Measurements from ENCODE around the gene MYADM. TPM values are rescaled to one million over a fixed set of nuclear protein-coding genes. Genes with fewer than 3 reads are reported as not detected.
A peak's percentile ranks its signal among the peaks of the same experiment; 100 is the strongest.

Gene MYADM
- polyA plus RNA-seq, 1 of the 3 experiments (the other 2 are of a cell fraction), result 38.7 TPM

DNA sequence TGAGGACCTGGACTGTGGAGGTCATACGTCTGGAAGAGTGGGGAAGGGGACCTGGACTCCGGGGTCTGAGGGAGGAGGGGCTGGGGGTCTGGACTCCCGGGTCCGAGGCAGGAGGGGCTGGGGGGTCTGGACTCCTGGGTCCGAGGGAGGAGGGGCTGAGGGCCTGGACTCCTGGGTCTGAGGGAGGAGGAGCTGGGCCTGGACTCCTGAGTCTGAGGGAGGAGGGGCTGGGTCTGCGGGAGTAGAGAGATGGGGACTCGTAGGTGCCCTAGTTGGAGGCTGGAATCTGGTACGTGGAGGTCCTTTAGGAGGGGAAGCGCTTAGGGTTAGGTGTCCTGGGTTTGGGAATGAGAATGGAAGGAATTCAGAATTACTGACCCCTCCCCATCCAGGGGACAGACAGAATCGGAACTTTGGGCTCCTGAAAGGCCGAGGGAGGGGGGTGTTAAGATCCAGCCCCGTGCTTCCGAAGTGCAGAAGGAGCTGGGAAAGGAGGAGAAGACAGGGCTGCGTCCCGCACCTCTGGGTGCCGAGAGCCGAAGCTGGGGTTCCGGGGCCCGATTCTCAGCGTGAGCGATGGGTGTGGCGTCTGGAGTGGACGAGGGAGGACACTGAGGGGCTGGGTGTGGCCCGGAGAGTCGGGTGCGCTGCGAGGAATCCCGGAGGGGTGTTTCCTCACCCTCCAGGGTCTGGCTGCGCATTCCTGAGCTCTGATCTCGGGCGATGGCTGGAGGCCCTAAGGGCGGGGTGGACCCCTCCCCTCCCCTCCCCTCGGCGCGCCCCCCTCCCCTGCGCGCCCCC lies 608 bp downstream of the MYADM start:
- TF ChIP-seq TCF12 (IDR thresholded peaks at IDR 0.05) (no peak), RAD21 (IDR thresholded peaks at IDR 0.05; ENCODE audit: low read length) (no peak), POLR2AphosphoS5 (IDR thresholded peaks at IDR 0.05; ENCODE audit: low read depth, low read length) (0 out of 2 replicates have a peak, but pooled peaks have one; percentile 12)
- peaks cover 5 to 16% of the 10 kb centered on the region in 2 experiments; a peak in 2 of 4 replicates for H3K4me1 ChIP-seq (ENCODE audit: control insufficient read depth in 1 of 2, insufficient read depth in 2 of 2, low read depth in 1 of 2, low read length in 1 of 2)
- peak; percentile 67 for DNase-seq
- H3K27ac ChIP-seq (ENCODE audit: low read depth in 2 of 2, low read length in 1 of 2), result peak overlapping the region; percentile 90 to 93
- no peaks in the 10 kb centered on the region for H3K9me3 ChIP-seq
- H2AFZ ChIP-seq (ENCODE audit: low read depth), result no peak overlapping the region
- H3K4me2 ChIP-seq, result peak overlapping the region; percentile 93
- peaks cover under 1 to 8% of the 10 kb centered on the region in 2 experiments for H3K36me3 ChIP-seq (replicated peaks in 1 of 2; ENCODE audit: control insufficient read depth in 1 of 2, insufficient read depth in 2 of 2, low read length in 1 of 2)
- POLR2A ChIA-PET, result interaction anchor here (0.5 to 2.2 kb wide), 8 partner anchors 9 to 321 kb away, joined by 3 to 16 read pairs (median 4); partner anchors contain the start of genes MBOAT7, PRPF31 and TFPT
- peak overlapping the region; percentile 94 for H3K9ac ChIP-seq
- H3K4me3 ChIP-seq (ENCODE audit: low read depth in 2 of 2, low read length in 1 of 2), result peak overlapping the region; percentile 79 to 86
- H3K27me3 ChIP-seq (ENCODE audit: insufficient read depth), result no peaks in the 10 kb centered on the region
- CTCF ChIA-PET, result interaction anchor here (0.7 to 2.1 kb wide), 6 partner anchors 11 to 156 kb away, joined by 3 to 10 read pairs (median 3); partner anchors contain the start of gene PRKCG
- WGBS (ENCODE audit: low lambda C conversion rate), result 2% methylated on average over 18 of the region's 37 CpGs
- peaks cover 11% of the 10 kb centered on the region for H3F3A ChIP-seq (replicated peaks; ENCODE audit: insufficient read depth)
- H3K9me2 ChIP-seq, result no peaks in the 10 kb centered on the region
- H4K20me1 ChIP-seq (ENCODE audit: insufficient read depth), result peaks cover 24% of the 10 kb centered on the region
- peaks cover 39% of the 10 kb centered on the region for H3K79me2 ChIP-seq (ENCODE audit: insufficient read depth)

DNA sequence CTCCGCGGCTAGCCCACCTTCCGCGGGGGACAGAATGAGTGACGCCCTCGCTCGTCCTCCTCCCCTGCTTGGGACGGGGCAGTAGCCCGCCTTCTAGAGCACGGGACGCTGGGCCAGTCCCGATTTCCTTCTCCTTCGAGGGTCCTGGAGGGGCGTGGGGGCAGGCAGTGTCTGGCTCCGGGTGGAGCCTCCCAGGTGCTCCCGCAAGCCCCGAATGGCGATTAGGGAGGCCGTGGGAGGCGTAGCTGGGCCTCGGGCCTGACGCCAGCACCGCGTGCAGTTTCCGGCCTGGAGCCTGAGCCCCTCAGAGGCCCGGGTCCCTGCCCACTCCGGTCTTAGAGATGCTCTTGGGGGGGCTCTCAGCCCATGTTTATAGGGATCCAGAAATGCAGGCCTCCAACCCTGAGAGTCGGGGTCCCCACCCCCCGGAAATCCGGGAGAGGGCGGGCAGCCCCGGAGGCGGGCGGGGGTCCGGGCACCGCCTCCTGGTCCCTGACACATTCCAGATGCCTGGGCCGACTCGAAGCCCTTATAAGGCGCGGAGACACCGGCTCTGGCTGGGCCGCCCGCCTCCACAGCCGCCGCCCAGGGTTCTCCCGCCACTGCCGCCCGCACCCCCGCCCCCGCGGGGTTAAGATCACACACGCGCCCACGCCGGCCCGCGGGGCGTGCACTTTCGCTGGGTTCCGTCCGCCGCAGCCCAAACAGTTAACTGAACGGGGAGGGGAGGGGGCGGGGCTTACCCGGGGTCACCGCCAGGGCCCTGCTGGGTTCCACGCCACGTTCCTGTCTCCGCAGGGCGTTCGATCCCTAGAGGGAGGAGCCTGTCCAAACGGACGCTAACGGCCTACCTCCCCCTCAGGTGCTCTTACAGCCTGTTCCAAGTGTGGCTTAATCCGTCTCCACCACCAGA lies 1.5 kb downstream of the MYADM start:
- H2AFZ ChIP-seq (ENCODE audit: low read depth), result no peak overlapping the region
- ChIA-PET POLR2A (interaction anchor here (0.5 to 2.2 kb wide), 3 partner anchors 8 to 315 kb away, joined by 4 to 16 read pairs (median 4); no protein-coding TSS in a partner anchor), CTCF (interaction anchor here (1.0 to 2.1 kb wide), 3 partner anchors 10 to 156 kb away, joined by 3 to 10 read pairs (median 4); no protein-coding TSS in a partner anchor)
- peaks cover 42% of the 10 kb centered on the region for H3K79me2 ChIP-seq (ENCODE audit: insufficient read depth)
- H3K27ac ChIP-seq (ENCODE audit: low read depth in 2 of 2, low read length in 1 of 2), result peak overlapping the region; percentile 90 to 93
- H3K9ac ChIP-seq, result peak overlapping the region; percentile 94
- peak; percentile 91 for DNase-seq
- 0% methylated on average over 13 of the region's 75 CpGs for WGBS (ENCODE audit: low lambda C conversion rate)
- peak overlapping the region; percentile 79 to 86 for H3K4me3 ChIP-seq (ENCODE audit: low read depth in 2 of 2, low read length in 1 of 2)
- H3K4me1 ChIP-seq (ENCODE audit: control insufficient read depth in 1 of 2, insufficient read depth in 2 of 2, low read depth in 1 of 2, low read length in 1 of 2), result peaks cover 5 to 16% of the 10 kb centered on the region in 2 experiments; a peak in 2 of 4 replicates
- no peaks in the 10 kb centered on the region for H3K27me3 ChIP-seq (ENCODE audit: insufficient read depth)
- peak overlapping the region; percentile 93 for H3K4me2 ChIP-seq
- H3F3A ChIP-seq (replicated peaks; ENCODE audit: insufficient read depth), result peaks cover 11% of the 10 kb centered on the region
- peaks cover 8 to 9% of the 10 kb centered on the region in 2 experiments for H3K36me3 ChIP-seq (replicated peaks in 1 of 2; ENCODE audit: control insufficient read depth in 1 of 2, insufficient read depth in 2 of 2, low read length in 1 of 2)
- H4K20me1 ChIP-seq (ENCODE audit: insufficient read depth), result peaks cover 33% of the 10 kb centered on the region
- no peaks in the 10 kb centered on the region for H3K9me3 ChIP-seq
- H3K9me2 ChIP-seq, result no peaks in the 10 kb centered on the region
- TF ChIP-seq ELF1 (IDR thresholded peaks at IDR 0.05) (peak; percentile 58; the same call in 1 of the 2 replicates), SIN3A (IDR thresholded peaks at IDR 0.05; ENCODE audit: borderline replicate concordance, low read depth, low read length) (no peak; the same call in 1 of the 2 replicates), NRF1 (IDR thresholded peaks at IDR 0.05; ENCODE audit: low read depth, low read length) (no peak), EP300 (IDR thresholded peaks at IDR 0.05; ENCODE audit: borderline replicate concordance in 1 of 2, low read depth in 1 of 2, low read length in 1 of 2) (peak in 1 of 2 experiments; percentile 49; a peak in 1 of 4 replicates), FOXM1 (IDR thresholded peaks at IDR 0.05; ENCODE audit: low read depth) (no peak), TAF1 (IDR thresholded peaks at IDR 0.05; ENCODE audit: borderline replicate concordance, low read depth, low read length) (no peak), CHD2 (IDR thresholded peaks at IDR 0.05; ENCODE audit: low read length, partially characterized antibody) (no peak), MXI1 (IDR thresholded peaks at IDR 0.05; ENCODE audit: low read depth, low read length) (peak; percentile 65), NFIC (IDR thresholded peaks at IDR 0.05; ENCODE audit: borderline replicate concordance) (0 out of 2 replicates have a peak, but pooled peaks have one; percentile 11), EZH2phosphoT487 (IDR thresholded peaks at IDR 0.05; ENCODE audit: borderline replicate concordance, low read depth) (no peak), RAD21 (IDR thresholded peaks at IDR 0.05; ENCODE audit: low read length) (no peak)
- TF ChIP-seq, protein P1, sequence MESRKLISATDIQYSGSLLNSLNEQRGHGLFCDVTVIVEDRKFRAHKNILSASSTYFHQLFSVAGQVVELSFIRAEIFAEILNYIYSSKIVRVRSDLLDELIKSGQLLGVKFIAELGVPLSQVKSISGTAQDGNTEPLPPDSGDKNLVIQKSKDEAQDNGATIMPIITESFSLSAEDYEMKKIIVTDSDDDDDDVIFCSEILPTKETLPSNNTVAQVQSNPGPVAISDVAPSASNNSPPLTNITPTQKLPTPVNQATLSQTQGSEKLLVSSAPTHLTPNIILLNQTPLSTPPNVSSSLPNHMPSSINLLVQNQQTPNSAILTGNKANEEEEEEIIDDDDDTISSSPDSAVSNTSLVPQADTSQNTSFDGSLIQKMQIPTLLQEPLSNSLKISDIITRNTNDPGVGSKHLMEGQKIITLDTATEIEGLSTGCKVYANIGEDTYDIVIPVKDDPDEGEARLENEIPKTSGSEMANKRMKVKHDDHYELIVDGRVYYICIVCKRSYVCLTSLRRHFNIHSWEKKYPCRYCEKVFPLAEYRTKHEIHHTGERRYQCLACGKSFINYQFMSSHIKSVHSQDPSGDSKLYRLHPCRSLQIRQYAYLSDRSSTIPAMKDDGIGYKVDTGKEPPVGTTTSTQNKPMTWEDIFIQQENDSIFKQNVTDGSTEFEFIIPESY (IDR thresholded peaks at IDR 0.05; ENCODE audit: borderline replicate concordance, low read depth), result no peak
- TF ChIP-seq, protein P2, sequence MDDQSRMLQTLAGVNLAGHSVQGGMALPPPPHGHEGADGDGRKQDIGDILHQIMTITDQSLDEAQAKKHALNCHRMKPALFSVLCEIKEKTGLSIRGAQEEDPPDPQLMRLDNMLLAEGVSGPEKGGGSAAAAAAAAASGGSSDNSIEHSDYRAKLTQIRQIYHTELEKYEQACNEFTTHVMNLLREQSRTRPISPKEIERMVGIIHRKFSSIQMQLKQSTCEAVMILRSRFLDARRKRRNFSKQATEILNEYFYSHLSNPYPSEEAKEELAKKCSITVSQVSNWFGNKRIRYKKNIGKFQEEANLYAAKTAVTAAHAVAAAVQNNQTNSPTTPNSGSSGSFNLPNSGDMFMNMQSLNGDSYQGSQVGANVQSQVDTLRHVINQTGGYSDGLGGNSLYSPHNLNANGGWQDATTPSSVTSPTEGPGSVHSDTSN (IDR thresholded peaks at IDR 0.05), result peak; percentile 78
- TF ChIP-seq, protein P3, sequence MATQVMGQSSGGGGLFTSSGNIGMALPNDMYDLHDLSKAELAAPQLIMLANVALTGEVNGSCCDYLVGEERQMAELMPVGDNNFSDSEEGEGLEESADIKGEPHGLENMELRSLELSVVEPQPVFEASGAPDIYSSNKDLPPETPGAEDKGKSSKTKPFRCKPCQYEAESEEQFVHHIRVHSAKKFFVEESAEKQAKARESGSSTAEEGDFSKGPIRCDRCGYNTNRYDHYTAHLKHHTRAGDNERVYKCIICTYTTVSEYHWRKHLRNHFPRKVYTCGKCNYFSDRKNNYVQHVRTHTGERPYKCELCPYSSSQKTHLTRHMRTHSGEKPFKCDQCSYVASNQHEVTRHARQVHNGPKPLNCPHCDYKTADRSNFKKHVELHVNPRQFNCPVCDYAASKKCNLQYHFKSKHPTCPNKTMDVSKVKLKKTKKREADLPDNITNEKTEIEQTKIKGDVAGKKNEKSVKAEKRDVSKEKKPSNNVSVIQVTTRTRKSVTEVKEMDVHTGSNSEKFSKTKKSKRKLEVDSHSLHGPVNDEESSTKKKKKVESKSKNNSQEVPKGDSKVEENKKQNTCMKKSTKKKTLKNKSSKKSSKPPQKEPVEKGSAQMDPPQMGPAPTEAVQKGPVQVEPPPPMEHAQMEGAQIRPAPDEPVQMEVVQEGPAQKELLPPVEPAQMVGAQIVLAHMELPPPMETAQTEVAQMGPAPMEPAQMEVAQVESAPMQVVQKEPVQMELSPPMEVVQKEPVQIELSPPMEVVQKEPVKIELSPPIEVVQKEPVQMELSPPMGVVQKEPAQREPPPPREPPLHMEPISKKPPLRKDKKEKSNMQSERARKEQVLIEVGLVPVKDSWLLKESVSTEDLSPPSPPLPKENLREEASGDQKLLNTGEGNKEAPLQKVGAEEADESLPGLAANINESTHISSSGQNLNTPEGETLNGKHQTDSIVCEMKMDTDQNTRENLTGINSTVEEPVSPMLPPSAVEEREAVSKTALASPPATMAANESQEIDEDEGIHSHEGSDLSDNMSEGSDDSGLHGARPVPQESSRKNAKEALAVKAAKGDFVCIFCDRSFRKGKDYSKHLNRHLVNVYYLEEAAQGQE (IDR thresholded peaks at IDR 0.05; ENCODE audit: low read depth, low read length), result no peak

Measured in SK-N-SH (cell line).